IPS-15b (cell line): Measurements from ENCODE around the gene CDK11B.
"Not testable (repeated sequence)": the region's sequence is repeated elsewhere in the genome, so short reads cannot be mapped to it uniquely, and the experiment has no call there.

Source experiments
- H3K27me3 ChIP-seq: one replicate; pipeline ENCODE4 v1.6.1; 2013; ENCODE audit warnings: low read length; ENCODE audit not compliant: control insufficient read depth, insufficient read depth
- H3K36me3 ChIP-seq: one replicate; pipeline ENCODE4 v1.6.1; 2013; ENCODE audit warnings: low read length; ENCODE audit not compliant: control insufficient read depth, insufficient read depth
- H3K4me1 ChIP-seq: one replicate; pipeline ENCODE4 v1.6.1; 2013; ENCODE audit warnings: mild to moderate bottlenecking, low read length; ENCODE audit not compliant: control insufficient read depth, insufficient read depth
- H3K4me3 ChIP-seq: one replicate; pipeline ENCODE4 v1.5.1; 2013; ENCODE audit warnings: low read depth, low read length
- H3K9ac ChIP-seq: one replicate; pipeline ENCODE4 v1.6.1; 2013; ENCODE audit warnings: low read depth, mild to moderate bottlenecking, low read length
- H3K9me3 ChIP-seq: one replicate; pipeline ENCODE4 v1.6.1; 2013; ENCODE audit warnings: mild to moderate bottlenecking, low read length; ENCODE audit not compliant: control insufficient read depth, insufficient read depth

The CDK11B gene

GRCh38 chr1:1658583-1659549 is at the start of gene CDK11B:
TSS of gene CDK11B (minus strand) at chr1:1659004. CDS start at chr1:1657485, 1,519 bp downstream.
- not testable (repeated sequence) for H3K27me3 ChIP-seq, H3K9me3 ChIP-seq, H3K4me1 ChIP-seq
- H3K36me3 ChIP-seq: peaks cover 12% of the 10 kb centered on the region
- H3K4me3 ChIP-seq: peak within 1 kb of the TSS; percentile 90
- H3K9ac ChIP-seq: peak within 1 kb of the TSS; percentile 97

DNA sequence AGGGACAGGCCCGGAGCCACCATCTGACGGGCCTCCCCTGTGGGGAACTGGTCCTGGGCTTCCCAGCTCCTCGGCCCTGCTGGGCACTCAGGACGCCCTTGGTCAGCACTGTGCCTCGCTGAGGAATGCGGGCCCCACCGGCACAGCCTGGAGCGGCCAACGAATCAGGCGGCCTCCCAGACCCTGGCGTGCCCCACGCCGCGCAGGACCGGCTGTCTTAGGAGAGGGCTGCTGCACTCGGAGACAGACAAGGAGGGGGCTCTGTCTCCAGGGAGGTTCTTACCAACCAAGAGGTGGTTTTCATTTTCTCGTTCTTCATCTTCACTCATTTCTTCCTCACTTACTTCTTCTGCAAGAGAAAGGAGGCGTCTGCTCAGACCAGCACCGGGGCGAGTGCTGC is 49.1 kb upstream of the CDK11B start:
- H3K9me3 ChIP-seq, H3K4me1 ChIP-seq, H3K9ac ChIP-seq, H3K4me3 ChIP-seq, H3K27me3 ChIP-seq: not testable (repeated sequence)
- peaks cover 14% of the 10 kb centered on the region for H3K36me3 ChIP-seq

DNA sequence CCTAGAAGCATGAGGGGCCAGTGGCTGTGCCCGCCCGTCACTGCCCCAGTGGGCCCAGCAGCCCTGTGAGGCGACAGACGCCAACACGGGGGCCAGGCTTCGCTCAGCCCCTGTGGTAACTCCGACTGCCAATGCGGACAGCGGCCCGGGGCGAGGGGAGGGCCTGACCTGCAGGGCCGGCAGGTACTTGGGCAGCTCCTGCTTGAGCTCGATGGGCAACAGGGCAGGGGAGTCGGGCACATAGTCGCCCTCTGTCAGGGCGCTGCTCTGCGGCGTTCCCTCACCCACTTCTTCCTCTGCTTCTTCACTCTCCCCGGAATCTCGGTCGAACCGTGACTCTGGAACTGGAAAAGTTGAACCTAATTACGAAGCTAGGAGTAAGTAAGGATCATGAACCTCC is 48.4 kb upstream of the CDK11B start:
- not testable (repeated sequence) for H3K4me1 ChIP-seq, H3K9me3 ChIP-seq, H3K9ac ChIP-seq, H3K4me3 ChIP-seq, H3K27me3 ChIP-seq
- peaks cover 14% of the 10 kb centered on the region for H3K36me3 ChIP-seq

DNA sequence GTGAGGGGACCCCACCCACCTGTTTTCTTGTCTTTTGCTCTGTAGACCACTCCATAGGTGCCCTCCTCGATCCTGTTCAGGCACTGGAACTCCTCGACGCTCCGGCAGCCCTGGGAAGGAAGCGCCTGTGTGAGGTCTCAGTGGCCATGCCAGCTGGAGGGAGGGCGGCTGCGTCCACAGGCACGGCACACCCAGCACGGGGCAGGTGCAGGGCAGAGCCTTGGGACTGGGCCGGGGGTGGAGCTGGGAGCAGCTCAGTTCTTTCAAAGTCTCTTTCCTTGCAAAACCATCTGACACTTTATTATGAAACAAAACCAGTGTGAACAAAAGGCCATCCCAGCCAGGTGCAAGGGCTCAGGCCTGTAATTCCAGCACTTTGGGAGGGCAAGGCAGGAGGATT is 46.8 kb upstream of the CDK11B start:
- H3K4me3 ChIP-seq, H3K27me3 ChIP-seq, H3K9ac ChIP-seq, H3K4me1 ChIP-seq, H3K9me3 ChIP-seq: not testable (repeated sequence)
- peaks cover 14% of the 10 kb centered on the region for H3K36me3 ChIP-seq

DNA sequence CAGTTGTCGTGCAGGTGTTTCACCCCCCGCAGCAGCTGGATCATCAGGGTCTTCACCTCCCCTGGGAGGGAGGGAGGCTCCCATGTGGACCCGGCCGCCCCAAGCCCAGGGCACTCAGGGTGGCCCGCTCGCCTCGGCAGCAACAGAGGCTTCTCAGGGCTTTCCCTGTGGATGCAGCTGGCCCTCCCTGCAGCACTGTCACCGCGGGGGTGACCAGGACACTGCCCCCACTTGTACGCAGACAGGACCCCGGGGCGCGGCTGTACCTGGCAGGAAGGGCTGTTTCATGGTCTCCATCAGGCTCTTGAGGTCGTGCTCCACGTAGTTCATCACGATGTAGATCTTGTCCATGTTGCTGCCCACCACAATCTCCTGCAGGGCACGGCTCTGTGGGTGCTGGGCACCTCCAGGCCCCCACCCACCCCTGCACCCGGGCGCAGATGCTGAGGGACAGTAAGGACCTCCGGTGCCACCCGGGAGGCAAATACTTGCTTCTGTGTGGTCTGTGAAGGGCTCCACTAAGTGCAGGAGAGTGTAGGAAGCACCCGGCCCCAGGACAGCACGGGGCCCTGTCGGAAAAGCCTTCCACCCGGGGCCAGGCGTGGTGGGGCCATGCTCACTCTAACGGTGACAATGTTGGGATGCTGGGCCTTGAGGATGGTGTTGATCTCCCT is 45.6 kb upstream of the CDK11B start:
- H3K4me1 ChIP-seq, H3K27me3 ChIP-seq, H3K4me3 ChIP-seq, H3K9me3 ChIP-seq, H3K9ac ChIP-seq: not testable (repeated sequence)
- peaks cover 14% of the 10 kb centered on the region for H3K36me3 ChIP-seq

DNA sequence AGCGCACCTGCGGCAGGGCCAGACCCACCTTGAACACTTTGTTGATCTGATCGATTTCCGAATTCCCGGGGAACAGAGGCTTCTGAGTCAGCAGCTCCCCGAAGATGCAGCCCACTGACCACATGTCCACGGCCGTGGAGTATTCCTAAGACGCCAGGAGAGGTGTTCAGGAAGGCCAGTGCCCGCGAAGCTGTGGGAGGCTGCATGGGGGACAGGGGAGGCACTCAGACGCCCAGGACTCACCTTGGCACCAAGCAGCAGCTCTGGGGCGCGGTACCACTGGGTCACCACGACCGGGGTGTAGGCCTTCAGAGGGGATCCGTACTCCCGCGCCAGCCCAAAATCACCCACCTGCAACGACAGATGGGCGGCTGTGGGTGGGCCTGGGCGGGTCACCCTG is 45.0 kb upstream of the CDK11B start:
- H3K4me3 ChIP-seq: no peak overlapping the region
- H3K36me3 ChIP-seq: peaks cover 14% of the 10 kb centered on the region
- no peaks in the 10 kb centered on the region for H3K9me3 ChIP-seq
- no peak overlapping the region for H3K9ac ChIP-seq
- H3K4me1 ChIP-seq: no peaks in the 10 kb centered on the region
- H3K27me3 ChIP-seq: no peaks in the 10 kb centered on the region

DNA sequence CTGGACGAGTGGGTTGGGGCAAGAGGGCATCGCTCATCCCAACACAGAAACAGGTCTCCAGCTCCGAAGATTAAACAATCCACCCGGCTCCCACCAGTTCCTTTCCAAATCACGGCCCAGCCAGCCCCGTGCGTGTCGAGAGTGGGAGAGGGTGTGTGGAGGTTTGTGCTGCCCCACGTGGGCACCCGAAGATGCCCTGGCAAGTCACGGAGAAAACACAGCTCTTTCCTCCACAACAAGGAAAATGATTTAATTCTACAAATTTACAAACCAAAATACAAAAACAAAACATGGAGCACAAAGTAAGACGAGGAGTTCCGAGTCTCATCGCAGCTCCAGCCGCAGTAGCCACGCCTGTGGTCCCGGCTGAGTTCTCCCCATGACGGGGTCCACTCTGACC is 43.7 kb upstream of the CDK11B start:
- H3K9ac ChIP-seq, H3K9me3 ChIP-seq, H3K4me3 ChIP-seq, H3K4me1 ChIP-seq, H3K27me3 ChIP-seq: not testable (repeated sequence)
- peaks cover 14% of the 10 kb centered on the region for H3K36me3 ChIP-seq

- H3K4me1 ChIP-seq, H3K27me3 ChIP-seq, H3K4me3 ChIP-seq, H3K9ac ChIP-seq, H3K9me3 ChIP-seq: not testable (repeated sequence)
- H3K36me3 ChIP-seq: peaks cover 11% of the 10 kb centered on the region
Measured at GRCh38 chr1:1700557-1700956, 41.8 kb upstream of the CDK11B start.

- H3K9me3 ChIP-seq, H3K27me3 ChIP-seq, H3K4me3 ChIP-seq, H3K9ac ChIP-seq, H3K4me1 ChIP-seq: not testable (repeated sequence)
- peaks cover 11% of the 10 kb centered on the region for H3K36me3 ChIP-seq
Measured at GRCh38 chr1:1700067-1700466, 41.3 kb upstream of the CDK11B start.

DNA sequence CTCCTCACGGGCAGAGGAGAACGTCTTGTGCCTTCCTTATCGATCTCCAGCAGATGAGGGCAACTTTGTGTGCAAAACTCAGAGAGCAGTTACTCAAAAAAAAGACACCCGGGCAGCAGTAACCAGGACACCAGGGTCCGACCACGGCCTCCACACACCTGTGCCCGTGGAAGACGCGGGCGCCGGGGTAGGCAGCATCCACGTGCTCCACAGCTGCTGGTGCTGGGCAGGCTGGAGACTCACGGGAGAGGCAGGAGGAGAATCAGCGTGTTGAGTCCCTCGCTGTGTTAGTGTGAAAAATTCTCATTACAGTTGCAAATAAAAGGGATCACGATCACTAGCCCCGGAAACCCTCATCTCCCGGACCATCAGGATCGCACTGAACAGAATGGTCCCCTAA is 40.3 kb upstream of the CDK11B start:
- H3K27me3 ChIP-seq, H3K9me3 ChIP-seq: not testable (repeated sequence)

DNA sequence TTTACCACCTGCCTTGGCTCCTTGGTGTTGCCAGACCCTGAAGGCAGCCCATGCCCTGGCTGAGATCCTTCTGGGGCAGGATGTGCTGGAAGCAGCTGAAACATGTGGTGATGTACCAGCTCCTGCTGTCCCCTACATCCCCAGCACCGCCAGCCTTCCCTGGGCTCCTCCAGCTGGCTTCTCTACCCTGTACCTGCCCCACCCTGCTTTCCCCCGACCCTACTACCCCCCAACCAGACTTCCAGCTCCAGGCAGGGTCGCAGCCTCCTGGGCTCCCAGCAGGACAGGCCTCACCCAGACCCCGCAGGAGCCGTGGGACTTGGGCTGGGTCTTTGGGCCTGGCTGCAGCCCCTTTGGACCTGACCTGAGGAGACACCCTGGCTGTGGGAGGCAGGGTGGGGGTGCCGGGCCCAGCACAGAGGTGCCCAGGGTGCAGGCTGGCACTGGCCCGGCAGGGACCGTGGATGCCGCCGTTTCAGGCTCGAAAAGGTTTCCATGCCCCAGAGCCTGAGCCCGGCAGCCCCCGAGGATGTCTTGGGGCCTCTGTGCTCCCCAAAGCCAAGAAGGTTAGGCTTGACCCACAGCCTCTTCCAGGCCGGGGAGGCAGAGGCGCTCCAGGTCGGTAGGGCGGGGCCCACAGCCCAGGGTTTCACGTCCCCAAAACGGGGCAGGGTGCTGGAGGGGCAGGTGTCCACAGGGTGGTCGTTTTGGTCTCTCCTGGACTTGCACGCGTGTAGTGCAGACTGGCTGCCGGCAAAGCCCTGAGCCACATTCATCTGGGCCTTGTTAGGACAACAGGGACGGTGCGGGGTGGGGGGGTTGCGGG is 38.8 kb upstream of the CDK11B start:
- H3K4me3 ChIP-seq, H3K9ac ChIP-seq, H3K27me3 ChIP-seq, H3K36me3 ChIP-seq, H3K9me3 ChIP-seq, H3K4me1 ChIP-seq: not testable (repeated sequence)

More for the DNA sequence above, 40.3 kb upstream of the CDK11B start:
- not testable (repeated sequence) for H3K9ac ChIP-seq, H3K36me3 ChIP-seq, H3K4me3 ChIP-seq, H3K4me1 ChIP-seq
